GM13976 (cell line): Measurements from ENCODE around the gene MRPL12.

Experiments used
- DNase-seq: peaks from one replicate; pipeline ENCODE4 v3.0.0; 2012; ENCODE audit warnings: low spot score
- in situ Hi-C: fragments of 300-500 bp; cut with MboI; formaldehyde crosslinking; loops from one replicate; pipeline ENCODE4 v1.12.0; 2022; ENCODE audit warnings: low sequenced_read_pairs, mixed read lengths, inconsistent platforms; ENCODE audit not compliant: unreplicated experiment
- TF ChIP-seq, protein P1 (sequence below): IDR thresholded peaks from 2 replicates; pipeline ENCODE4 v1.5.1; 2012; ENCODE audit warnings: borderline replicate concordance, mild to moderate bottlenecking; ENCODE audit not compliant: insufficient read depth; ENCODE audit errors: extremely low read depth, missing control alignments, control extremely low read depth

Gene MRPL12

DNA sequence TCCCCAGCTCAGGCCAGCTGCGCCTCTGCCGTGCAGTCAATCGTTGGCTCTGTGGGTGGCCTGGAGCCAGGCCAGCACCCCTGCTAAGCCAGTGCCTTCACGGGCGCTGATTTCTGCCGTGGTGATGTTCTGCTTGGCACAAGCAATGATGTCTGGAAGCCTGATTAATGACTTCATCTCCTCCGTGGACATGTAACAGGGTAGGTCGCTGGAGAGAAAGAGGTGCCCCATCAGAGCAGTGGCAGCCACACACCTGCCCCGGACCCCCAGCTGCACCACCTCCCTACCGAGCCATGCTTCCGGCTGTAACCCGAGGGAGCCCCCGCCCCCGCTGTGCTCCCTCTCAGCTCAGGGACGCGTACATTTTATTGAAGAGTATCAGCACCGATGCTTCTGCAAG, 21.5 kb upstream of the MRPL12 start:
- in situ Hi-C loops, result no loop called here
- TF ChIP-seq, protein P1, sequence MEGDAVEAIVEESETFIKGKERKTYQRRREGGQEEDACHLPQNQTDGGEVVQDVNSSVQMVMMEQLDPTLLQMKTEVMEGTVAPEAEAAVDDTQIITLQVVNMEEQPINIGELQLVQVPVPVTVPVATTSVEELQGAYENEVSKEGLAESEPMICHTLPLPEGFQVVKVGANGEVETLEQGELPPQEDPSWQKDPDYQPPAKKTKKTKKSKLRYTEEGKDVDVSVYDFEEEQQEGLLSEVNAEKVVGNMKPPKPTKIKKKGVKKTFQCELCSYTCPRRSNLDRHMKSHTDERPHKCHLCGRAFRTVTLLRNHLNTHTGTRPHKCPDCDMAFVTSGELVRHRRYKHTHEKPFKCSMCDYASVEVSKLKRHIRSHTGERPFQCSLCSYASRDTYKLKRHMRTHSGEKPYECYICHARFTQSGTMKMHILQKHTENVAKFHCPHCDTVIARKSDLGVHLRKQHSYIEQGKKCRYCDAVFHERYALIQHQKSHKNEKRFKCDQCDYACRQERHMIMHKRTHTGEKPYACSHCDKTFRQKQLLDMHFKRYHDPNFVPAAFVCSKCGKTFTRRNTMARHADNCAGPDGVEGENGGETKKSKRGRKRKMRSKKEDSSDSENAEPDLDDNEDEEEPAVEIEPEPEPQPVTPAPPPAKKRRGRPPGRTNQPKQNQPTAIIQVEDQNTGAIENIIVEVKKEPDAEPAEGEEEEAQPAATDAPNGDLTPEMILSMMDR, result no peak
- DNase-seq, result no peak

DNA sequence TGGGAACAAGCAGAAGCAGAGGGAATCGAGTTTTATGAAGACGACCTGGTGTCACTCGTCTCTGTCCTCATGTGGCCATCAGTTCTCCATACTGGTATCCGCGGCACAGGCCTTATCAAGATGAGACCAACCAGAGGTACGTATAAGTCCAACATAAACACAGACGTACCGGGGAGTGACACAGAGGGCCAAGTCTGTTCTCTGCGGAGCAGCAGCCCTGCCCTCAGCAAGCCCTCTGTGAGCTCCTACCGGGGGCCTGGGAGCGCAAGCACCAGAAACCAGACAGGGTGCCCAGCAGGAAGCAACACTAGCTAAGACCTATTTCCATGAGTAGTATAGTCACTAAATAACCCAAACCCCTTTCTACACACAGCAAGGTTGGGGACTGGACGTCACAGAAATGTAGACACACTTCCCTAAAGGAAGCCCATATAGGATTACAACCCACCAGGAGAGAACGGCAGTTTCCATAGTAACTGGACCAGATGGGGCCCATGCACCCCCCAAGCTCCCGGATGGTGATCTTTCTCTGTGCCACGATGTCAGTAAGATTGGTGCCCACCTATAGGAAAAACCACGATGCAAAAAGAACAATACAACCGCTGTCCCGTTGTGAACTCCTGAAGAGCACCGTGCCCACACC, 20.5 kb upstream of the MRPL12 start:
- DNase-seq, result no peak
- in situ Hi-C loops, result no loop called here
- TF ChIP-seq, protein P1, result no peak

DNA sequence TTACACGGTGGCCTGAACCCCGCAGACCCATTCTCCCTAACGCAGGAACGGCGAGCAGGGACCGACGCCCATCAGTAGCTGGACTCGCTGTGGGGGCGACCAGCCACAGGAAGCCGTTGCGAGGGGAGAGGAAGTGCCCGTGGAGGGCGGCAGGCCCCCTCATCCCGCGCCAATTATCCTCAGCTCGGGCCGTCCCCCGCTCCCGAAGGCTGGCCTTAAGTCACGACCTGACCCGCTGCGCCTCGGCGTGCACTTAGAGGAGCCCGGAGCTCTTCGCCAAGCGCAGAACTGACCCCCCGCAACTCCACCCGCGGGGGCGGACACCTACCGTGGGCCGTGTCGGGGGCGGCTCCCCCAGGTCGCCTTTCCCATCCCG, 20.0 kb upstream of the MRPL12 start:
- DNase-seq, result no peak
- in situ Hi-C loops, result no loop called here
- TF ChIP-seq, protein P1, result no peak

DNA sequence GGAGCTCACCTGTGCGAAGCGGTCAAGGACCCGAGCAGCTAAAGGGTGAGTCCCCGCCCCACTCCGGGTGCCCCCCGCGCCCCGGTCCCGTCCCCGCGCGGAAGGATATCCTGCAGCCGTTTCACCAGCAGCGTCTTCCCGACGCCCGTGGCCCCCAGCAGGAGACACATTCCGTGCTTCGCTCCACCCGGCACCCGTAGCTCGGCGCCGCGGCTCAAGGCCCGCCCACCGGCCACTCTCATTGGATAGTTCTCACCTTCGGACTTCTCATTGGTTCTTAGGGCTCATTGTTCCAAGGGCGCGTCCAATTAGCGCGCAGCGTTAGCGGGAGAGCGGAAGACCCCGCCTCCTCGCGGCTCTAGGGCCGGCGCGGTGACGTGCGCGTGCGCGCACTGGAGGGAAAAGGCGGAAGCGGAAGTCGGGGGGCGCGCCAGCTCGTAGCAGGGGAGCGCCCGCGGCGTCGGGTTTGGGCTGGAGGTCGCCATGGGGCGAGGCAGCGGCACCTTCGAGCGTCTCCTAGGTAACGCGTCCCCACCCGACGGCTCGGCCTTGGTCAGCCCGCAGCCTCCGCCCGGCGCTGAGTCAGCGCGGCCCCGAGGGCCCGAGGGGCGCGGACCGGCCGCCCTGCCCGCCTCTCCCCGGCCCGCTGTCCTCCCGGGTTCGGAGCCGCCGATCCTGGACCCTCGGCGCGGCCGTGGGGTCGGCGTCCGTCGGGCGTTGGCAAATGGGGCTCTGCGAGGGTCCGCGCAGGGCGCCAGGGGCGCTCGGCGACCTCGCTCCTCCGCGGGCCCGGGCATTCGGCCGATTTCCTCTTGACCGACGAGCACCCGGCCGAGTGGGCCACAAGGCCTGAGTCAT, 19.4 kb upstream of the MRPL12 start, which contains the start of the genes ARL16 and HGS:
TSS of gene ARL16 (minus strand) at position 214 of the 858 bp plus-strand sequence. CDS start at position 170, 44 bp downstream.
TSS of gene HGS (plus strand) at position 428 of the 858 bp plus-strand sequence. CDS start at position 484, 56 bp downstream.
- TF ChIP-seq, protein P1, result no peak
- in situ Hi-C loops, result no loop called here
- peak; percentile 100 for DNase-seq

DNA sequence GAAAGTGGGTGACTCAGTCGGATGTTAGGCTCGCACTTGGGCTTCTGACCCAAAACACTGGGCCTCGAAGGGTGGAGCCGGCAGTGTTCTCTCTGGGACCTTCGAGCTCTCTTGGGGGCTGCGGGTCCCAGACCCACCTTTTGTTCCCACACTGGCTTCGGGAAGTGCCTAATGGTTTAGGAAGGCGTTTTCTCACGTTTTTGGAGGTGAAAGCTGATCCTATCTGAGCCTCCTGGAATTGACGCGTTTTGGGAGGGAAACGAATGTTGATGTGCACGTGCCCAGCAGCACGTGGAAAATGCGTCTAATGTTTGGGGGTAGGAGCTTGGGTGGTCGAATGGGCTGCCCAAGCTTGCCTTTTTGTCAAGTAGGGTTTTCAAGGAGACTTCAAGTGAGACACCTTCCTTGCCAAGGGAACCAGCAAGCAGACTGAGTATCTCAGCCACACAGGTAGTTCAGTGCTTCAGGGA, 18.7 kb upstream of the MRPL12 start:
- no peak for DNase-seq
- in situ Hi-C loops, result no loop called here
- TF ChIP-seq, protein P1, result no peak

DNA sequence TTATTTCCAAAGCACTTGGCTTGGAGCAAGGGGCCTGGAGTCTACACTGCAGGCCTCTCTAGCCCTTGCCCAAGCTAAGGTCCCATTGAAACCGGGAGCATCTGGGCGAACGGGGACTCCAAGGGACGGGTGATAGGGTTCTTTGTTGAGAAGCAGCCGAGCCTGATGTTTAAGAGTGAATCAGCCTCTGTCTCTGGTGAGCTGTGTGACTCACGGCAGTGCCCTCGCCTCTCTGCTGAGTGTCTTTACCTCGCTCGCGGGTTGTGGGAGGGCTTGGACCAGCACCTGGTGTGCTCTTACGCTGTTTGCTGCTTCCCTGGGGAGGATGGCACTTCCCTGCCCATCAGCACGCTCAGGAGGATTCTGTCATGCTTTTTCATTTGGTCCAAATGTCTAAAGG, 18.1 kb upstream of the MRPL12 start:
- in situ Hi-C loops, result no loop called here
- TF ChIP-seq, protein P1, result no peak
- no peak for DNase-seq
